Measurements from ENCODE around the gene VPS13D.

DNA sequence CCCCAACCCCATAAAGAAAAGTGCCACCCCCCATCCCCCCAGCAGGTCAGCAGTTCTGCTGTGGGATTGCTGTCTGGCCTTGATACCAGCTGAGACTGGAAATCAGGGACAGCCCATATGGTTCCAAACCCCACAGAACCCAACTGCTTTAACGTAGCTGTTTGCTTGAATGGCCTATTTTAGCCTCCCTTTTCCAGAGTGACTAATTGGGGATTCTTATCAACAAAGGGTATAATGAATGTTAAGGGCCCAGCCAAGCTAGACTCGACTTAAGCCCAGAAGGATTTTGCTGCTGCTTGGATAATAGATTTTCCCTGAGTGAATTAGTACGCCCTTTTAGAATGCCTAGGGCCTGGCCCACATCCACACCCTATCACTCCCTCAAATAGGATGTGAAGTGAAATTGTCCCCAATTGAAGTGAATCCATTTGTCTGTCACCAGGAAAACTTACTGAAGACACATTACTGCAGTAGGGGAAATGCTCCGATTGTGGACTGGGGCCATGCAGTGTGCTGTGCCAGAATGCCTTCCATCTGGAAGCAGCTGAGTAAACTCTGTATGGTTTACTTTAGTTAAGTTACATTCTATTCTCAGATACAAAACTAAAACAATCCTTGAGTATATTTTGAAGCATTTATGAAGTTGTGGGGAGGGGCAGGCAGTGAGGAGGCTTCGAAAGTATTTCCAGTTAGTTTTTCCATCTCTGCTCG is 231.2 kb downstream of the VPS13D start:
- TF ChIP-seq, protein P1, sequence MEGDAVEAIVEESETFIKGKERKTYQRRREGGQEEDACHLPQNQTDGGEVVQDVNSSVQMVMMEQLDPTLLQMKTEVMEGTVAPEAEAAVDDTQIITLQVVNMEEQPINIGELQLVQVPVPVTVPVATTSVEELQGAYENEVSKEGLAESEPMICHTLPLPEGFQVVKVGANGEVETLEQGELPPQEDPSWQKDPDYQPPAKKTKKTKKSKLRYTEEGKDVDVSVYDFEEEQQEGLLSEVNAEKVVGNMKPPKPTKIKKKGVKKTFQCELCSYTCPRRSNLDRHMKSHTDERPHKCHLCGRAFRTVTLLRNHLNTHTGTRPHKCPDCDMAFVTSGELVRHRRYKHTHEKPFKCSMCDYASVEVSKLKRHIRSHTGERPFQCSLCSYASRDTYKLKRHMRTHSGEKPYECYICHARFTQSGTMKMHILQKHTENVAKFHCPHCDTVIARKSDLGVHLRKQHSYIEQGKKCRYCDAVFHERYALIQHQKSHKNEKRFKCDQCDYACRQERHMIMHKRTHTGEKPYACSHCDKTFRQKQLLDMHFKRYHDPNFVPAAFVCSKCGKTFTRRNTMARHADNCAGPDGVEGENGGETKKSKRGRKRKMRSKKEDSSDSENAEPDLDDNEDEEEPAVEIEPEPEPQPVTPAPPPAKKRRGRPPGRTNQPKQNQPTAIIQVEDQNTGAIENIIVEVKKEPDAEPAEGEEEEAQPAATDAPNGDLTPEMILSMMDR (IDR thresholded peaks at IDR 0.05): no peak
- TF ChIP-seq POLR2AphosphoS5 (IDR thresholded peaks at IDR 0.05): no peak
